Activated T-cell treated with anti-CD3 and anti-CD28 coated beads for 4 hours (primary cell): ENCODE measurements around the gene HMCN1.

ENCODE experiments used
- DNase-seq: peaks from one replicate; pipeline ENCODE4 v3.0.0-alpha.2; 2020

Gene HMCN1

DNA sequence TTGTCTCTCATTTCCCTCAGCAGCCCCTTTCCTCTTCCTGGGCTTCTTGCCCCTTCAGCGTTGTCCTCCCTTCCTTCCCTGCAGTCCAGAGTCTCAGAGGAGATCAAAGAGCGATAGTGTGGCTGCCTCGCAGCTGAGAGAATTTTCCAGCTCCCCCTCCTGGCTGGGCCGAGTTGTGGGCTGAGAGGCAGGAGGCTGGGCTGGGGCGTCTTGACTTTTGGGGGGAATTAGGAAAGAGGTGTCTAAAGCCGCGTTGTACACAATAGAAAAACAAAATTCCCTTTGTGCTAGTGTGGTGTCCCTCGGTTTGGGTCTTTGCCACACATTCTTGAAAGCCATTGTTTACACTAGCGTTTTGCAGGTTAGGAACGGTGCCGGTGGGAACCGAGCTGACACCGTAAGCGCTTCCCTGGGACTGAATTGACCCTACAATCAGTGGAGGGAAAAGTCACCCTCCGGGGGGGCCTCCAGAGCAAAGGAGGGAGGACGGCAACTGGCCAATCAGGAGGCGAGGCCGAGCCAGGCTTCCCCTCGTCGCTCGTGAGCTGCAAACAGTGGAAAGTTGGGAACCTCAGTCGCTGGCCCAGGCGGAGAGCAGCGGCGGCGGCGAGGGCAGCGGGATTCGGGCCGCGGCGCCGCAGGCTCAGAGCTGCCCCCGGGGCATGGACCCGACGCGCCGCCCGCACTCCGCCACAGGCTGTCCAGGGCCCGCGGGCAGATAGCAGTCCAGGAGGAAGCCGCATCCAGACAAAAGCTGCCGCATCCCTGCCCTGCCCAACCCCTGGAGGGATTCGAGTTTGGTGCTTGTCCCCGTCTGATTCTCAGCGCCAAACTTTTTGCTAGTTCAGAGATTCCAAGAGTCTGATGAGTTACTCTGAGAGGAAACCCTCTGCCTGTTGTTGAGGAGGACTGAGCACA is at the start of gene HMCN1:
TSS of gene HMCN1 (plus strand) at position 574 of the 918 bp plus-strand sequence. CDS start 389 bp downstream, outside the sequence.
- no peak for DNase-seq

DNA sequence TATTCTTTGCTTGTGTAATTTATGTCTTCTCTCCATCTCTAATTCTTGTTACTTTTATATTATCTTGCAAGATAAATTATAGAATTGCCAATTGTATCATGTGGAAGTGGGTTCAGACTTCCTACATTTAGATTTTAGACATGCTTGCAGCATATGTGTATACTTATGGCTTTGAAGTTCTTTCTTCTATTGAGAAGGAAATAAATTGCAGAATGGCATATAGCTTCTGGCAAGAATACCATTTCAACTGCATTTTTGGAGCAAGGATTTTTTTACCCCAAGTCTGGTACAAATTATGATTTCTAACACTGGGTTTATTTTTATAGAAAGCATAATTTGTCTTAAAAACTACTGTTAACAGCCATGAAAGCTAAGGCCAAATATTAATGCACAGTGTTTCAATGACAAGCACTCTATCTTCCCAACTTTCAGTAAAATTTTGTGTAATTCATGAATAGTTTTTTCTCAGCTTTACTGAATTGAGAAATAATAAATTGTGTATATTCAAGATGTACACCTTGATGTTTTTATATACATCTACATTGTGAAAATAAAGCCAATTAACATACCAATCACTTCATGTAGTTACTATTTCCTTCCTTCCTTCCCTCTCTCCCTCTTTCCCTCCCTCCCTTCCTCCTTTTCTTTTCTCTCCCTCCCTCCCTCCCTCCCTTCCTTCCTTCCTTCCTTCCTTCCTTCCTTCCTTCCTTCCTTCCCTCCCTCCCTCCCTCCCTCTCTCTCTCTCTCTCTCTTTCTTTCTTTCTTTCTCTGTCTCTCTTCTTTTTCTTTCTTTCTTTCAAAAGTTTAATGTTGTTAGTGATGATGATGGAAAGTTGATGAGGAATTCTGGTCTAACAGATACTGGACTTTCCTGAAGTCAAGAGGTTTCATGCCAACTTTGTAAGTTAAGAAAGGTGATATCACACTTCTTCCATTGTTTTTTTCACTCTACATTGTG is 47.1 kb upstream of the HMCN1 start:
- no peak for DNase-seq

DNA sequence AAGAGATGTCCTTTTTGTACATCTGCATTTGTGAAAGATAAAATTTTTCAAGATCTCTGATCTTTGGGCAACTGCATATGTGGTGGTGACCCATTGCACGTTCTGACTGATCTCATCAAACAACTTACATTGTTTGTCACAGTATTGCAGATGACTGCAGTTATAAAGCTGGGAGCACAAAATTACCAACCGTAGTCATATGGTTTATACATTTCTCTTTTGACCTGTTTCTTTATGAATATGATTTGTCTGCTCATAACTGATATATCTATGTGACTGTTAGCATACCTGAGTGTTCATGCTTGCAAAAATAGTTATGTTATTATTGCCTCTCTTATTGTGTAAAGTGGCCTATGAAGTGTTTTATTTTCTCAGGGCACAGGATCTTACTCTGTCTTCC is 43.7 kb upstream of the HMCN1 start:
- DNase-seq: no peak

DNA sequence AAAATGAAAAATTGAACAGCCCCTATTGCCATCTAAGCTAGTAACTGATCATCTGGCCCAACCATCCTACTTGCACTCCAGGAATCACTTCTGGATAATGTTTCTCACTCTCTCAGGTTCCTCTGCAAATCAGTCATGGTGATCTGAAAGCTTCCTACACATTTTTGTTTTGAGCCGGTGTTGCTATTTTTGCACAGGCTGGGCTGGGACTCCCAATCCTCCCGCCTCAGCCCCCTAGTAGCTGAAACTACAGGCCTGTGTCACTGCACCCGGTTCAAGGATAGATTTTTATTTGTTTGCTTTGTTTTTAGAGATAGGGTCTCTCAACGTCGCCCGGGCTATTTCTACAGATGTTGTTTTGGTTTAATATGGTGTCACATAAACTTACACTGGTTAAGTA is 40.5 kb upstream of the HMCN1 start:
- DNase-seq: no peak

DNA sequence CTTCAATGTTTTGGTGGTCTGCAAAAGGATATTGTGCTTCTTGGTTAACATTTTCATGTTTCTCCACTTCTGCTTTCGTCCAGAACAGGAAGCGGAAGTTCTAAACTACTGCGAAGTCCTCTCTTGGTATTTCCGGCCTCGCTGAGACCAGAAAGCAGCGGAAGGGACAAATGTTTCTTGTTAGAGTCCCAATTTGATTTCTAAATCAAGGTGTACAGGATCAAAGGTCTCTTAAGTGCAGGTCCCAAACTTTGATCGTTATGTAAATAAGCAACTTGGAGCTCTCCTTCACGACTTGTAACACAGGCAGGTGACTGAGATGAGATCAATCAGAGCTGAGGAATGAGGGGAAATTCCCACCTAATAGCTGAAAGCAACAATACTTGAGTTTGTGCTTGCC is 40.1 kb upstream of the HMCN1 start:
- no peak for DNase-seq

DNA sequence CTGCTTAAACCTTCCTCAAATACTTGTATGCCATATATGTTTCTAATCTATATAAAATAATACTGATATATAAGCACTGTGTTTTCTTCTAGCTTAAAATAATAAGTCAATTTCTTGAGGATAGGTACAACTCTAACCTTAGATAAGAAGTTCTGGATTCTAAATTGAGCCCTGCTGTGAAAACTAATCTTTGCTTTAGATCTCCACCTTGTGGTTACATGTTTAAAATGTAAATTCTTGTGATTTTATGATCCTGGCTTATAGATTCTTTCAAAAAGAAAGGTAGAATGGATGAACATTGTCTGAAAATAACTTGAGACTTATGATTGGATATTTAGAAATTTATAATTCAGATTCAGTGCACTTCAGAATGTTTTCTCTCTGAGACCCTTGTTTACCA is 38.9 kb upstream of the HMCN1 start:
- DNase-seq: no peak

DNA sequence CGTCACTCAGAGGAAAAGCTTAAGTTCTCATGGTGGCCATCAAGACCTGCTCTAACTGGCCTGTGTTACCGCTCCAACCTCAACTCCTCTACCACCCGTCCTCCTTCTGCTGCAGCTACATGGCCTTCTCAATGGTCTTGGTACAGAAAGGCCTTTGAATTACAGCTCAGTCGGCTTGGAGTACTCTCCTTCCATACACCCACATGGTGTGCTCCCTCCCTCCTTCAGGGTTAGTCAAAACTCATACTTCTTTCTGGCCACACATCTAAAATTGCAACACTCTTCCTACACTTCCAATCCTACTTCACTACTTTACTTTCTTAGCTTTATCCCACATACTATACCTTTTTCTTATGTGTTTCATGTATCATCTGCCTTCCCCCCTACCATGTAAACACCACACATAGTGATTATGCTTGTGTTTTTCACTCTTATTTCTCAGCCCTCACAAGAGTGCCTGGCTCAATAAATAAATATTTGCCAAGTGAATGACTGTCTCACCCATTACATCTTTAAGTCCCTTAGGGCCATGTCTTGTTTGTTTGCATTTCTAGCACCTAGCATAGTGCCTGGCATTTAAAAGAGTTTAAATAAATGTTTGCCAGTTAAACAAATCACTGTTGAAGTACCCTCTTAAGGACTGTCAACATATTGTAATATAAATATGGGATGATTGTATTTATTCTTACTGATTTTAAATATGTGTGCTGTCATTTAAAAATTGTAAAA is 37.6 kb upstream of the HMCN1 start:
- no peak for DNase-seq

DNA sequence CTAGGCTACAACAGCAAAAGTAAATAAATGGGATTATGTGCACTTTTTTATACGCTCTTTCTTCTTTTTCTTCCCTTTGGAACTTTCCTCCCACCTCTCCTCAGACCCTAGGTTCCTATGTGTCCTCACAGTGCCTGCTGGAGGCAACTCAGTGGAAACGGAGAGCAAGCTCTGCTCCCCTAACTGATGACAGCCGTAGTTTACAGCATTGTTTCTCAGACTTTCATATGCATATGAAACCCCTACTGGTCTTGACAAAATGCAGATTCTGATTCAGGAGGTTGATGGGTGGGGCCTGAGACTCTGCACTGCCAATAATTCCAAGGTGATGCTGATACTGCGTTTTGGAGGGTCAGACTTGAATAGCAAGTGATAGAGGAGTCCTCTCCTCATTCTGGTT is 34.3 kb upstream of the HMCN1 start:
- no peak for DNase-seq

DNA sequence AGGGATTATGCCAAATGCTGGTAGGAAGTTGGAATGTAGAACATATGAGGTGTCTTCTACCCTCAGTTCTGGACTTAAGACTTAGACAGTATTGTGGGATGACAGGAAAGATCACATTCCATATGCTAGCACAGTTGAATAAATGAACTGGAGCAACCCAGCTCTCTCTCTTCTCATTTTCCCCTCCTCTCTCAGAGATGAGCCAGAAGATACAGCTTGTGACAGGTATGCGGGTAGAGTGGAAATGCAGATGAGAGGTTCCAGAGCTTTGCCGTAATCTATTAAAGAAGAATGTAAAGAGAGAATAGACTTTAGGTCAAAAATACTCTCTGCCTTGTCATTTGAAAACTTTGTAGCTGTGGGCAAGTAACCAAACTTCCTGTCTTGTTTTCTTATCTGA is 32.5 kb upstream of the HMCN1 start:
- no peak for DNase-seq

DNA sequence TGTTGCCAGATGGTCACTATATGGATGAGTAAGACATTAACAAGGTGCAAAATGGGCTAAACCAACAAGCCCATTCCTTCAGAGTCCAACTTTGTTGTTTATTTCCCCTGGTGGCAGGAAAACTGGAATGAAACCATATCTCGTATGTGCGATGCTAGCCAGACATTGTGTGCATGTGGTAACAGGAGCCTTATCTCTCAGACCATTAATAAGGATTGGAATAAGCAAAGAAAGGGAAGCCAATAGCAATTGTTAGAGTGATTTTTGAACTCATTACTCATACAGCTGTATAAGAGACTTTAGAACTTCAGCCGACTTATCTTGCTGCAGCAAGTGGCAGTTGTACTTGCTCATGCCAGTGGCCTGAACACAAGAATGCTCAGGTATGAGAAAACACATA is 30.0 kb upstream of the HMCN1 start:
- no peak for DNase-seq

DNA sequence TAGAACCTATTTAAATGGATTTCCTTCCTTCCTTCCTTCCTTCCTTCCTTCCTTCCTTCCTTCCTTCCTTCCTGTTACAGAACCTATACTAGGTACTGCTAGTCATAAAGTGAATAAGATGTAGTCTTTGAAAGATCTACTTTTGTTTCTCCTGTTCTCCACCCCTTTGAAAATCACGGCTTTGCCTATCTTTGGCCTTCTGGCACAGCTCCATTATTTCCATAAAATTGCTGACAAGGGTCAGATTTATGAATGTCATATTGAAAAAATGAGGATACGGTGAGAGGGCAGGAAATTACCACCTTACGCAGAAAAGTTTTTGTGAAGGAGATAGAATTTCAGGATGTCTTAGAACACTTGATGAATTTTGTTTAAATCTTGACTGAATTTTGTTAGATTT is 18.1 kb upstream of the HMCN1 start:
- no peak for DNase-seq

DNA sequence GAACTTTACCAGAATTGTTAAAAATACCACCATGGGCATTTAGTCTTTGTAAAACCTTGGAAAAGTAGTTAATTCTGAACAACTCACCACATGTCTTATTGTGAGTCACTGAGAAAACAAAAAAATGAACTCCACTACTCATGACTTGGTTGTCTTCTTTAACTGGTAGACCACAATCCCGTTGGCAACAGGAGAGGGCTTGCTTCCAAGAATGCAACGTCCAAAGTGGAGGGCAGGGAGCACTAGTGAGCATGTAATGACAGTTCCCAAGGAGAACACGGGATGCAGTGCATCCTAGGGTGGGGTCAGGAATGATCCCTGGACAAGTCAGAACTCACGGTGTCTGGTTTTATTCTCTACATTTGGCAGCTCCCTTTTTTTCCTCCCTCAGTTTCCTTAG is 15.2 kb upstream of the HMCN1 start:
- no peak for DNase-seq

DNA sequence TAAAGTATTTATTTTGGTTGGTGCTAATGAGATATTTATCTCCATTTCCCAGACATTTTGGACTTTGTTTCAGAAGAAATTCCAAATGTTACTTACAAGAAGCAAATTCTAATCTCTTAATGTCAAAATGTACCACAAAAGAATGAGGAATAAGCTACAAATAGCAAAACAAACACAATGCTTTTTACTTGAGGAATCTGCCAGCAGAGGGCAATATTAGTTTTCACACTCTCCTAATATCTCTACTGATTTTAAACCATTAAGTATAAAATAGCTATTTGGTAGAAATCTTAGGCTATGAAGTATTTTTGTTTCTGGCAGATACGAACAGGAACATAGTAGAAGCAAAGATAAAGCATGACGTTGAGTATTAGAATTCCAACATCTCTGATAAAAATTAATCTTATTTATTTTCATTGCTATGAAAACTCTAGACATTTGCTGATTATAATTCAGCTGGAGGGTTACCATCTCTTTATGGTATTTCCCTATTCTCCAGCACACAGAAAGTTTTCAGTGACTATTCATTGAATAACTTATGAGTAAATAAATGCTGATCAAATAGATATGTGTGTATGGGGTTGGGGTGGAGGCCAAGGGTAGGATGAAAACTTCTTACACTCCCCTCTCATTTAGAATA is 13.4 kb upstream of the HMCN1 start:
- no peak for DNase-seq

DNA sequence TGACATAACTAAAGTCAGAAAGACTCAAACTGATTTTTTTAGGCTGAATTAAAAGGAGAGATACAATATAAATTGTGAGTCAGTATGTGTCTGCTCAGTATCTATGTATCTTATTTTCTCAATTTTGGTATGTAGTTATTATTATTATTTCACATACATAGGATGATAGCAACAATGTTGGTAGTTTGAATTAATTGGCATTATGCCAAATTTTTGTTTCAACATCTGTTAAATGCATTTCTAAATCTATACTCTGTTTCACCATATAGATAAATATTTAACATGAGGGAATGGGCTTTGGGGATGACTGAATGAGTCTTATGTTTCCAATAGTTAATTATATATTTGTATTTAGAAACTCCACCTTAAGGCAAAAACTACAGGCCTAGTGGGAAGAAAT is 12.6 kb upstream of the HMCN1 start:
- no peak for DNase-seq

DNA sequence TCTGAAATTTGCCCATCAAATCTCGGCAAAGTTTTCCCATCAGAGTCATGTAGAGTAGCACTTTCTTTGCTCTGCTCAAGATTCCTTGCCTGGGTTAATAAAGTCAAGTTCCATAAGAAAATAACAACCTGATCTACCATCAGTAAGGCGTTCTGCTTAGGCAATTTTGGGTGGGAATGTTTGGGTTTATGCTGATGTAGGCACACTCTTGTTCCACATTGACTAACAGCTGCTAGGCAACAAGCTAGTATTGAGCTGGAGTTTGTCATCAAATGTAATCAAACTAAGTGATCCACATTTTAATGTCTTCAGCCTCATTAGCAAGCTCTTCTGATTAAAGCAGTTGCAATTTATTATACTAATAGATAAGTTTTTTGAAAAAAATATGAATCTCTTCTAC is 12.1 kb upstream of the HMCN1 start:
- DNase-seq: no peak

DNA sequence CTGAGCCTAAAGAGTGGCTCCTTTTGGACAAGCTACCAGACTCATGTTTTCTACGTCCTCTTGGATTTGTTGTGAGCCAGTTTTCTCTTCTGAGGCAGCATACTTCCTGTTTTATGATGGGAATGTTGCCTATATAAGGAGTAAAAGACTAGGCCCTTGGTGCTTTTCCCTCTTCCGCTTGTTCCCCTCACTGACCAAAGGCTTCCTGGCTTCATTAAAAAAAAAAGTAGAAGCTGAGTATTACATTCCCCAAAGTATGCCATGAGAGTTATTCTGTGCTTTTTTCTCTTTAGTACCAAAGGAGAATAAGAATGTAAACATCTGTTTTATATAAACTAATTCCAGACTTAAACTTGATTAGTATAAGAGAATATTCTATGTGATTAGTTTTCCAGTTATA is 6.5 kb upstream of the HMCN1 start:
- DNase-seq: no peak

DNA sequence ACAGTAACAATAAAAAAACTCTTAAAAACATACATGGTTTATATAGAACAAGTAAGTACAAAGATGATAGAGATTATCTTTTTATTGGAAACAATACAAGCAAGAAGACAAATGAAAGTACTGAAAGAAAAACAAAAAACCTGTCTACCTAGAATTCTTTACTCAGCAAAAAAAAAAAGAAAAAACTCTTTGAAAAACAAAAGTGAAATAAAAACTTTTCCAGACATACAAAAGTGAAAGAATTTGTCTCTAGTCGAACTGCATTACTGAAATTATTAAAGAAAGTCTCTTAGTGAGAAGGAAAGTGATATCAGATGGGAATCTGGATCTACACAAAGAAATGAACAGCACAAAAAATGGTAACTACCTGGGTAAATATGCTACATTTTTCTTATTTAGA is 2.7 kb upstream of the HMCN1 start:
- no peak for DNase-seq

DNA sequence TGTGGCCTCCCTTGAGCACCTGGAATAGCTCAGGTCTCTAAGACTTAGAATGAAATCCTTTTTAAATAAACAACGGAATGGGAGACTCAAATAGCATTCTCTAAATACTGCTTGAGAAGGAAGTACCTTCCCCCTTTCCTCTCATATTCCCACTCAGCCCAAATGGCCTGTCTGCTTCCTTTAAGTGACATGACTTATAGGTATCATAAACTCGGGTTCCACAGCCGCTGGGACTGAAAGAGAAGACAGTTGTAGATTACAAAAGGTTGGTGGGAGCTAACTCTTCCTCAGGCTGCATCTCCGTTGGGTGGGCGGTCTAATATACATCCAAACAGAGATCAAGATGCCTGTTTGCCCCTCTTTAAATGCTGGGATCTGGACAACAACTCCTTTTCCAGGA is 1.2 kb upstream of the HMCN1 start:
- no peak for DNase-seq

DNA sequence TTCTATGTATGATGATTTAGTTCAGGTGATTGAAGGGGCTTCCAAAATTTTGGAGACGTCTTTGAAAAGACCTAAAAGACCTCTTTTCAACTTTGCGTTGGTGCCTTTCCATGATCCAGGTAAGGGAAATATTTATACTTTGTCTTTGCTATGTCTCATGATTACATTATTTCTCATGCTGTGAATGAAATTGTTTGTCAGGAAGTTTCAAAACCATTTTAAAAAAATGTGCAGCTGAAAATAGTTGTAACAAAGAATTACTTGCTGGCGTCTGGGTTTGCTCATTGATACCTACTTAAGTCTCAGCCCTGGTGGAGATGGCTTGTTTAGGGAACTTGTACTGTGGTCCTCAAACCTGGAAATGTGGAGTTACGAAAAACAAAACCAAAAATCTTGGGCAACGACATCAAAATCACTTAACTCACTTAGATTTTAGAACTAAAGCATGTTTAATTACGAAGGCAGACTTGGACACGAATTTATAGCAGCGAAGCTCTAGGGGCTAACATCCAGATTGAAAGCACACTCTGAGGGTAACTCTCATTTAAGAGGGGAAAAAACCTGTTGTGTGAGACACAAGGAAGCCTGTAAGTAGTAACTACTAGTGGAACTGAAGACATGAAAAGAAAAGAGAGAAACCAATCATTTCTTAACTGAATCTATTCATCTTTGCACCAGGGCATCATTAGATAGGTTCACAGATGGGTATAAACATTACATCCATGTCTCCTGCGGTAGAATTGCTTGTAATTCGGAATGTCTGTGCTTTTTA is 924 bp downstream of the HMCN1 start:
- DNase-seq: no peak

DNA sequence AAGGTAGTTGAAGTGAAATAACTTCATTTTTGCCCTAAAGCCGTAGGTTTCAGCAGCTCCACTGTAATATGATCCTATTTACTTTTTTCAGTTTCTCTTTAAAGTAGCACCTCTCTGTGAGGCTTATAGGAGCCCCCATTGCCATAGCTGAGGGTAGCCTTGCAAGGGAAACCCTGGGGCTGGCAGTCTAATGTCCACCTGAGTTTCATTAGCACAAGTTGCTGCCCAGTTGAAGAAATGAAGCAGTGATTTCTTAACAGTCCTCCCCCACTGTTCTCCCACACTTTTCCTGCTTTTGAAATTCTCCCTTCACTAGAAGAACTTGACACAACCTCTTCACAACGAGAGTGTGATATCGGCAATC is 1.5 kb downstream of the HMCN1 start:
- DNase-seq: no peak

DNA sequence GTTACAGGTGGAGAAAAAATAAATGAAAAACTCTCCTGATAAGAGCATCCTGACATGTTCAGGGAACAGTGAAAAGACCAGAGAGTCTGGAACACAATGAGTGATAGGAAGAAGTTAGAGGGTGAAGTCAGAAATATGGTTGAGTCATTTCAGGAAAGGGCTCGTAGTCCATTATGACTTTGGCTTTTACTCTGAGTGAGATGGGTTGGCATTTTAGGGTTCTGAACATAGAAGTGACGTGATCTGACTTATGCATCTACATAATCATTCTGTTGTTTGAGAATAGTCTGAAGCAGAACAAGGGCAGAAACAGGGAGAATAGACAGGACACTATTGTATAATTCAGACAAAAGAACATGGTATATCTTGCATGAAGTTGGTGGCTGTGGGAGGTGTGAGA is 5.8 kb downstream of the HMCN1 start:
- no peak for DNase-seq

DNA sequence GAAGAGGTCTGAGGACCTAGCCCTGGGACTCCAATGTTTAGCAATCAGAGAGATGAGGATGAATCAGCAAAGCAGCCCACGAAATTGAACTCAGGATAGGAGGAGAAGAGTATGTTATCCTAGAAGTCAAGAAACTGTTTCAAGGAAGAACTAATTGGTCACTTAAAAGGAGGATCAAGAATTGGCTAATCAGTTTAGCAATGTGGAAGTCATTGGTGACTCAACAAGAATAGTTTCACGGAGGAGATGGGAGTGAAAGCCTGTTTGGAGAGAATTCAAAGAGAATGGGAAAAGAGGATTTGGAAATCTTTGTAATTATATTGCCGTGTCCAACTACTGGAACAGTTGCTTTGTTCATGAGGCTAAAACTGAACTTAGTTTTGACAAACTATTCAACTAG is 7.4 kb downstream of the HMCN1 start:
- DNase-seq: no peak
